ENCODE results near the gene COBL. TPM values are rescaled to one million over a fixed set of nuclear protein-coding genes. Genes with fewer than 3 reads are reported as not detected.

COBL gene
- not detected in 2 replicates for total RNA-seq

GRCh38 chr7:51316666-51317581 lies at the start of gene COBL:
Gene COBL, minus strand, starts transcription at chr7:51316809. Its CDS starts 176 bp downstream, at chr7:51316633.
- intact Hi-C loops (cut with micrococcal nuclease) = no loop called here

DNA sequence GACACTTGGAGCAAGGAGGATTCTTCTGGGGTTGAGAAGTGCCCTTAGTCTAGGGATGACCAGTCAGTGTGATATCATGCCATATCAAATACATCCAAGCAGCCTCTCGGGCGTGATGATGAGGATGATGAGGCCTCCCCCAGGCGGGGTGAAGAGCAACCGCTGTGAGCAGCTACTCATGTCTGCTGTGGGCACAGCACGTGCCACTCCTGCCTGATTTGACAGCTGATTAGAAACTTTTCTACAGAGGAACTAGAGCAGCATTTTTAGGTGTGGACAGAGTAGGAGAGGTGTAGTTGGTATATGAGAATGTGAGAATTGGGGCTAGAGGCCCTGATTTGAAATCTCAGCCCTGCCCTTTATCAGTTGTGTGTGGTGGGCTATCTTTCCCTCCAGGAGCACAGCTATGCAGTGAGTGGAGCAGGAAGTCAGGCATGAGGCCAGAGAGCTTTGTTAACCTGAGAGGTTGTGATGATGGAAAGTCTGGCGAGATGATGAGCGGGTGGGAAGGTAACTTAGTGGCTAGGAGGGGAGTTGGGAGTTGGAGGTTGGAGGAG lies 49.6 kb upstream of the COBL start:
- intact Hi-C loops (cut with micrococcal nuclease) = no loop called here

- intact Hi-C loops (cut with micrococcal nuclease) = no loop called here
Observed at GRCh38 chr7:51357821-51358220, 41.2 kb upstream of the COBL start.

GRCh38 chr7:51356849-51357516 lies 40.4 kb upstream of the COBL start:
- intact Hi-C loops (cut with micrococcal nuclease) = no loop called here

- intact Hi-C loops (cut with micrococcal nuclease) = no loop called here
Observed at GRCh38 chr7:51354897-51355296, 38.3 kb upstream of the COBL start.

- intact Hi-C loops (cut with micrococcal nuclease) = no loop called here
Observed at GRCh38 chr7:51354434-51354833, 37.8 kb upstream of the COBL start.

GRCh38 chr7:51352174-51353100 lies 35.8 kb upstream of the COBL start:
- intact Hi-C loops (cut with micrococcal nuclease) = no loop called here

GRCh38 chr7:51351661-51352060 lies 35.1 kb upstream of the COBL start:
- intact Hi-C loops (cut with micrococcal nuclease) = no loop called here

GRCh38 chr7:51350546-51350896 lies 33.9 kb upstream of the COBL start:
- intact Hi-C loops (cut with micrococcal nuclease) = no loop called here

- intact Hi-C loops (cut with micrococcal nuclease) = no loop called here
Observed at GRCh38 chr7:51349820-51350545, 33.4 kb upstream of the COBL start.

DNA sequence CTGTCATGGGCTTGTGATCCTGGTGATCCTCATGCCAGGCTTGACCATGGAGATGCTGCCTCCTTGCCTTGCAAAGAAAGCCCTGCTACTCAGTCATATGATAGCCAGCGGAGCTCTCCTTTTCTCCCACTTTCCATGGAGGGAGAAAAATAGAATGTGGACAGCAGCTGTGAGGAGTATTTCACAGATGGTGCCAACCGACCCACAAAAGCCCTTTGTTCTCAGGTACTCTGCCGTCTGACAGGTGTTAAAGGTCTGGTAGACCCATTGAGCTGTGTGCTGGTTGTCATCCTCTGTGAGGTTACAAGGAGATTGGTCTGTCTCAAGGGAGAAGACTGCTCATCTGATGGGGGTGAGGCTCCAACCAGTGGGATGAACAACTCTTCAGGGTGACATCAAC lies 29.5 kb upstream of the COBL start:
- intact Hi-C loops (cut with micrococcal nuclease) = no loop called here

GRCh38 chr7:51344406-51345138 lies 28.0 kb upstream of the COBL start:
- intact Hi-C loops (cut with micrococcal nuclease) = no loop called here

GRCh38 chr7:51340936-51341335 lies 24.3 kb upstream of the COBL start:
- intact Hi-C loops (cut with micrococcal nuclease) = no loop called here

DNA sequence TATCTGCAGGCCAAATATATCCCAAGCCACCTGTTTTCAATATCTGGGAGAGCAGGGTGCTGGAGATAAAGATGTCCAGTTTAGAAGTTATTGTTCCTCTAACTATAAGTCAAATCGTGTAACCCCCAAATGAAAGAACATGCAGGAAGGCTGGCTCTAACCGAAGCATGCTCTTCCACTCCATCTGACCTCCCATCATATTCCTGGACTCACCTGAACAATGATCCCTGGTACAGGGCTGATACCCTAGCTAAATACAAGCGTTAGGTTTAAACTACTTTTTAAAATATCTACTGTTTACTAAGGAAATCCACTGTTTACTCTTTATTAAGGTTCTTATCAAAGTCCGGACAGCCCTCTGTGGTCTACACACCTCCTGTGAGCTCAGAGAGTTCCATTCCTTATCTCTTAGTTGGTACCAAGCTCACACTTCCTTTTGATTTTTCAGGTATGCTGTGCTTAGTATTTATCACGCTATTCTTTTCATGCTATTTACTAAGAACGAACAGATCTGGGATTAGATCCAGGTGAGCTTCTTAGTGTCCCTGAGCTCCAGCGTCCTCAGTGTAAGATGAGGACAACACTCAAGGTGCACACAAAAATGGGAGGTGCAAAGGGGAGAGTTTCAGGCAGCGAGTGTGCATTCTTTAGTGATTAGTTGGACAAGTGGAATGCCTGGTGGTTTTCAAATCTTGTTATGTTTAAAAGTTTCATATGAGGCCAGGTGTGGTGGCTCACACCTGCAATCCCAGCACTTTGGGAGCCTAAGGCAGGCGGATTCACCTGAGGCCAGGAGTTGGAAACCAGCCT lies 23.6 kb upstream of the COBL start:
- intact Hi-C loops (cut with micrococcal nuclease) = no loop called here

DNA sequence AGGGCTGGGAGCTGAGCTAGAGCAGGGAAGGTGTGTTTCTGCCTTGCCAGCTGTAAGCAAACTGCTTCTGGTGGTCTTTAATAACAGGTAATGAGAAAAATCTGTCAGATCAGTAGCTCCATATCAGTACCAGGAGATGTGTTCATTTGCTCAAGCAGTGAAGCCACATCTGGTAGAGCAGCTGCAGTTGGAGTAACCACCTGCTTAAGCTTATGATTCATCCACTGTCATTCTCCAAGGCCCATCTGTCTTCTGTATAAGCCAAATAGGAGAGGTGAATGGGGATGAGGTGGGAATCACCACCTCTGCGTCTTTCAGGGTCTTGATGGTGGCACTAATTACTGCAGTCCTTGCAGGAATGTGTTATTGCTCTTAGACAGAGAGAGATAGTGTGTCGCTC lies 18.4 kb upstream of the COBL start:
- intact Hi-C loops (cut with micrococcal nuclease) = no loop called here

GRCh38 chr7:51329696-51330263 lies 13.2 kb upstream of the COBL start:
- intact Hi-C loops (cut with micrococcal nuclease) = no loop called here

- intact Hi-C loops (cut with micrococcal nuclease) = no loop called here
Observed at GRCh38 chr7:51328351-51328801, 11.8 kb upstream of the COBL start.

DNA sequence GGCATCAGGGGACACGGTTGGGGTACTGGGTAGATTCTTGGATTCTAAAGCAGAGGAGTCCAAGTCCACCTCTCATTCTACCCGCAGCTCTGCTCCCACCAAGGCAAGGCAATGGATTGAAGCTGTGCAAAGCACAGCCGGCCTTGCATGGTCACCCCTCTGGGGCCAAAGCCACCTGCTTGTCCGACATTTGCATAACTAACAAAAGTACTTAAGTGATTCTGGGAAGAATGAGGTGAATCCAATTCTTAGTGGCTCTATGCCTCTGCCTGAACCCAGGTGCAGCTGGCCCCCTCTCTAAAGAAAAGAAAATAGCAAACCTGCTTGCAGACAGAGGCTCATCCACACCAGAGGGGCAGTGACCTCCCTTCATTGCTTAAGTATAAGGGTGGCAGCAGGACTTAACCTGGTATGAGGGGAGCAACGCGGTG lies 10.7 kb upstream of the COBL start:
- intact Hi-C loops (cut with micrococcal nuclease) = no loop called here
